MG63 (cell line): ENCODE measurements around the gene TTC12. TPM values are rescaled to one million over a fixed set of nuclear protein-coding genes. Genes with fewer than 3 reads are reported as not detected.

ENCODE experiments used
- total RNA-seq: library from RNA; depleted of rRNA; stranded (reverse); fragments of >200 nt; shearing (Covaris generic); gene quantifications from 2 replicates; pipeline ENCODE4 v1.2.3, GENCODE V29; 2014; ENCODE audit warnings: low replicate concordance; rRNA removed

TTC12 gene
- total RNA-seq, 1 experiment from 2014 or later: 7.4 TPM

Other genes with a start within 250 kb of the TTC12 start
- gene ANKK1, start 73.2 kb downstream of the TTC12 start, total RNA-seq: not detected in 2 replicates
- 2.7 TPM in 1 of 2 replicates, not detected in the other for gene DRD2, start 160.8 kb downstream of the TTC12 start, total RNA-seq